WERI-Rb-1 (cell line): ENCODE results near the gene CYP46A1.
"Not testable (repeated sequence)": the region's sequence is repeated elsewhere in the genome, so short reads cannot be mapped to it uniquely, and the experiment has no call there.

Experiments used
- DNase-seq: peaks from one replicate; pipeline ENCODE4 v3.0.0-alpha.2; 2020
- H3K27ac ChIP-seq: fragments of 250-450 bp; sonication (Bioruptor Pico); 2 replicates; pipeline ENCODE4 v1.5.1; 2020; ENCODE audit warnings: mild to moderate bottlenecking, moderate library complexity
- H3K27me3 ChIP-seq: fragments of 250-450 bp; sonication (Bioruptor Pico); 2 replicates; pipeline ENCODE4 v1.5.1; 2021; ENCODE audit warnings: mild to moderate bottlenecking, low read depth, moderate library complexity; ENCODE audit not compliant: insufficient read depth, severe bottlenecking
- H3K36me3 ChIP-seq: fragments of 250-450 bp; sonication (Bioruptor Pico); 2 replicates; pipeline ENCODE4 v1.5.1; 2020; ENCODE audit warnings: mild to moderate bottlenecking, moderate library complexity
- H3K4me3 ChIP-seq: 2 replicates; pipeline ENCODE4 v1.5.1; 2011; ENCODE audit warnings: low read depth, mild to moderate bottlenecking, control low read depth, low read length
- H3K9me3 ChIP-seq: fragments of 250-450 bp; sonication (Bioruptor Pico); 2 replicates; pipeline ENCODE4 v1.5.1; 2021; ENCODE audit warnings: mild to moderate bottlenecking, moderate library complexity; ENCODE audit not compliant: severe bottlenecking
- TF ChIP-seq, protein P1 (sequence below): IDR thresholded peaks from 2 replicates; pipeline ENCODE4 v1.5.1; 2011; ENCODE audit warnings: low read depth, mild to moderate bottlenecking, control low read depth, inconsistent platforms, low read length

The CYP46A1 gene

GRCh38 chr14:99757331-99758070, 73.4 kb downstream of the CYP46A1 start:
- TF ChIP-seq, protein P1, sequence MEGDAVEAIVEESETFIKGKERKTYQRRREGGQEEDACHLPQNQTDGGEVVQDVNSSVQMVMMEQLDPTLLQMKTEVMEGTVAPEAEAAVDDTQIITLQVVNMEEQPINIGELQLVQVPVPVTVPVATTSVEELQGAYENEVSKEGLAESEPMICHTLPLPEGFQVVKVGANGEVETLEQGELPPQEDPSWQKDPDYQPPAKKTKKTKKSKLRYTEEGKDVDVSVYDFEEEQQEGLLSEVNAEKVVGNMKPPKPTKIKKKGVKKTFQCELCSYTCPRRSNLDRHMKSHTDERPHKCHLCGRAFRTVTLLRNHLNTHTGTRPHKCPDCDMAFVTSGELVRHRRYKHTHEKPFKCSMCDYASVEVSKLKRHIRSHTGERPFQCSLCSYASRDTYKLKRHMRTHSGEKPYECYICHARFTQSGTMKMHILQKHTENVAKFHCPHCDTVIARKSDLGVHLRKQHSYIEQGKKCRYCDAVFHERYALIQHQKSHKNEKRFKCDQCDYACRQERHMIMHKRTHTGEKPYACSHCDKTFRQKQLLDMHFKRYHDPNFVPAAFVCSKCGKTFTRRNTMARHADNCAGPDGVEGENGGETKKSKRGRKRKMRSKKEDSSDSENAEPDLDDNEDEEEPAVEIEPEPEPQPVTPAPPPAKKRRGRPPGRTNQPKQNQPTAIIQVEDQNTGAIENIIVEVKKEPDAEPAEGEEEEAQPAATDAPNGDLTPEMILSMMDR: no peak
- DNase-seq: no peak
- H3K27ac ChIP-seq: no peak overlapping the region

GRCh38 chr14:99758121-99758821, 74.2 kb downstream of the CYP46A1 start:
- no peak overlapping the region for H3K27ac ChIP-seq
- H3K27me3 ChIP-seq: no peaks in the 10 kb centered on the region
- no peaks in the 10 kb centered on the region for H3K9me3 ChIP-seq
- H3K4me3 ChIP-seq: no peak overlapping the region
- no peaks in the 10 kb centered on the region for H3K36me3 ChIP-seq
- TF ChIP-seq, protein P1: no peak
- no peak for DNase-seq

More at GRCh38 chr14:99757331-99758070, 73.4 kb downstream of the CYP46A1 start:
- H3K4me3 ChIP-seq: no peak overlapping the region
- H3K27me3 ChIP-seq: no peaks in the 10 kb centered on the region
- H3K36me3 ChIP-seq: no peaks in the 10 kb centered on the region
- no peaks in the 10 kb centered on the region for H3K9me3 ChIP-seq

DNA sequence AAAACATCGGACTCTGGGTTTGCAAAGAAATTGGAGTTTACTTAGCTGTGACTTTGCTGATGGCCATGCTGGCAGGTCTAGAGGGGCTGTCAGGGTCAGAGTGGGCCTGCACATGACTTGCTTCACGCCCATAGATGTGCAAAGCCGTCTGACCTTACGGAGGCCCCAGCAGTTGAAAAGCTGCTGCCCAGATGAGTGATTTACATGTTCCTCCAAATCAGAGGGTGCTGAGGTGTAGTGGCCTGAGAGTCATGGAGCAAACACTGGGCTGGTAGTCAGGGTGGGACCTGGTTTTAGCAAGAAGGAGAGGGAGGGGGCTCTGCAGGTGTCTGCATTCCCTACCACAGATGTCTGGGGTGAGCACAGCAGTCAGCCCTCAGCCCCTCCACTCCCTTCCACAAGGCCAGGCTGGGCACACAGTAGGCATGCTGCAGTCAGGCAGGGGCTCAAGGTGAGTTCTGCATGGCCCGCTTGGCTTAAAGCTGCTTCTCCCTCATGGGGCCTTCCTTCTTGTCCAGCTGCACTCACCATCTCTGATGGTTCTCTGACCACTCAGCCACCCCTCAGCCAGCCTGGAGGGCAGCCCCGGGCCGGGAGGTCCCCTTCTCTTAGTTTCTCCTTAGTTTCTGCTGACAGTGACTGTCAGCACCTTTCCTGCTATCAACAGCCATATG, 74.9 kb downstream of the CYP46A1 start:
- DNase-seq: no peak
- Histone ChIP-seq H3K27ac (peak overlapping the region; percentile 57), H3K36me3 (no peaks in the 10 kb centered on the region), H3K4me3 (no peak overlapping the region), H3K27me3 (no peaks in the 10 kb centered on the region), H3K9me3 (no peaks in the 10 kb centered on the region)
- TF ChIP-seq, protein P1: no peak

DNA sequence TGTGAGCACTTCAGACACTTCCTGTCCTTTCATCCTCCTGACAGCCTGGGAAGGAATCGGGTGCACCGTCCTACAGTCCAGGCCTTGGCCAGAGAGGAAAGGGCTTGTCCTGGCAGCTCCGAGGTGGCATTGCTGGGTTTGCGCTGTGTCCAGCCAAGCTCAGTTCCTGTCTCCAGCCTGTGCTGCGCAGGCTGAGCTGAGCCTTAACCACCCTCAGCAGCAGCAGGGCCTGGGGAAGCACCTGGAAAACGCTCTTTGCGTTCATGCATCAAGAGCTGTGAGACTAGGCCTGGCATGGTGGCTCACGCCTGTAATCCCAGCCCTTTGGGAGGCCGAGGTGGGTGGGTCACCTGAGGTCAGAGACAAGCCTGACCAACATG, 75.4 kb downstream of the CYP46A1 start:
- no peaks in the 10 kb centered on the region for H3K9me3 ChIP-seq
- H3K4me3 ChIP-seq: no peak overlapping the region
- no peaks in the 10 kb centered on the region for H3K36me3 ChIP-seq
- TF ChIP-seq, protein P1: no peak
- H3K27me3 ChIP-seq: no peaks in the 10 kb centered on the region
- peak; percentile 64 for DNase-seq
- H3K27ac ChIP-seq: peak overlapping the region; percentile 57

GRCh38 chr14:99760817-99761216, 76.7 kb downstream of the CYP46A1 start:
- no peak for DNase-seq
- Histone ChIP-seq H3K27ac (peak overlapping the region; percentile 48), H3K27me3 (no peaks in the 10 kb centered on the region)

GRCh38 chr14:99762911-99763310, 78.8 kb downstream of the CYP46A1 start:
- H3K9me3 ChIP-seq, H3K27ac ChIP-seq, DNase-seq, H3K36me3 ChIP-seq, H3K27me3 ChIP-seq, H3K4me3 ChIP-seq: not testable (repeated sequence)

More at GRCh38 chr14:99760817-99761216, 76.7 kb downstream of the CYP46A1 start:
- no peaks in the 10 kb centered on the region for H3K36me3 ChIP-seq
- no peak overlapping the region for H3K4me3 ChIP-seq
- H3K9me3 ChIP-seq: no peaks in the 10 kb centered on the region
- TF ChIP-seq, protein P1: no peak
